K562 (cell line): ENCODE results near the gene SYCE1. TPM values are rescaled to one million over a fixed set of nuclear protein-coding genes. Genes with fewer than 3 reads are reported as not detected.

Experiments used
- ADNP ChIP-seq: fragments of 200-800 bp; sonication (Bioruptor generic); IDR thresholded peaks from 2 replicates; pipeline ENCODE4 v1.6.1; 2016; ENCODE audit warnings: missing genetic modification characterization, missing compliant biosample characterization
- EWSR1 ChIP-seq: fragments of 450-650 bp; IDR thresholded peaks from 2 replicates; pipeline ENCODE4 v1.6.1; 2018; ENCODE audit warnings: borderline replicate concordance, mild to moderate bottlenecking, low read depth, moderate library complexity; ENCODE audit not compliant: partially characterized antibody
- GABPA ChIP-seq: fragments of 200-800 bp; sonication (Bioruptor generic); conservative IDR thresholded peaks from 2 replicates; pipeline ENCODE4 v1.6.1; 2016; ENCODE audit warnings: low read depth, missing genetic modification characterization, missing compliant biosample characterization
- LEF1 ChIP-seq: fragments of 450-650 bp; IDR thresholded peaks from 2 replicates; pipeline ENCODE4 v1.6.1; 2016; ENCODE audit warnings: mild to moderate bottlenecking
- NR1H2 ChIP-seq: sonication (generic); formaldehyde crosslinking; IDR thresholded peaks from 2 replicates; pipeline ENCODE4 v1.4.0; 2020; ENCODE audit warnings: mild to moderate bottlenecking, missing genetic modification reagents
- NR2C2 ChIP-seq, 2 experiments: fragments of 200-800 bp in 1 of 2; sonication (Bioruptor generic) in 1 of 2; sonication (generic) in 1 of 2; formaldehyde crosslinking in 1 of 2; IDR thresholded peaks; 2 replicates each; pipeline versions ENCODE4 v1.6.1 to v1.8.0; 2016 to 2022; ENCODE audit warnings: mild to moderate bottlenecking in 1 of 2, missing compliant biosample characterization in 1 of 2, missing genetic modification characterization in 1 of 2, missing genetic modification reagents in 1 of 2
- OTX1 ChIP-seq: fragments of 450-650 bp; formaldehyde crosslinking; IDR thresholded peaks from 2 replicates; pipeline ENCODE4 v1.4.0; 2022; ENCODE audit warnings: mild to moderate bottlenecking
- TEAD2 ChIP-seq: fragments of 450-650 bp; IDR thresholded peaks from 2 replicates; pipeline ENCODE4 v1.6.1; 2016; ENCODE audit warnings: missing genetic modification characterization, control low read depth, missing compliant biosample characterization
- ZKSCAN8 ChIP-seq: fragments of 200-800 bp; sonication (Bioruptor generic); IDR thresholded peaks from 2 replicates; pipeline ENCODE4 v1.6.1; 2016; ENCODE audit warnings: missing genetic modification characterization, missing compliant biosample characterization
- ZNF124 ChIP-seq: sonication (generic); formaldehyde crosslinking; IDR thresholded peaks from 2 replicates; pipeline ENCODE4 v1.8.1; 2022; ENCODE audit warnings: missing genetic modification reagents
- ZNF253 ChIP-seq: fragments of 250-450 bp; sonication (Bioruptor Pico); conservative IDR thresholded peaks from 2 replicates; pipeline ENCODE4 v1.6.1; 2021; ENCODE audit warnings: mild to moderate bottlenecking
- ZNF77 ChIP-seq: fragments of 250-450 bp; sonication (Bioruptor Pico); IDR thresholded peaks from 2 replicates; pipeline ENCODE4 v1.5.0; 2020
- polyA plus RNA-seq, 8 experiments: library from polyadenylated mRNA; depleted of rRNA in 4 of 8; stranded (reverse) in 5 of 8; unstranded in 3 of 8; fragments of >200 nt; fragmentation: Nextera tagmentation in 2 of 8; fragmentation: Illumina TruSeq in 1 of 8; extraction: Ambion mirVana in 2 of 8; extraction: Trizol in 1 of 8; gene quantifications; 2 replicates each; pipeline versions ENCODE4 v1.2.1 to v1.2.3, GENCODE V29; 2011 to 2014; ENCODE audit warnings: inconsistent platforms in 1 of 8, missing spikeins in 1 of 8
- total RNA-seq, 7 experiments: library from RNA; depleted of rRNA in 6 of 7; stranded (reverse); fragments of >200 nt in 6 of 7; fragmentation: Illumina TruSeq in 2 of 7; extraction: Trizol in 2 of 7; gene quantifications; 2 replicates each; pipeline versions ENCODE4 v1.2.1 to v1.2.3, GENCODE V29; 2011 to 2021; ENCODE audit warnings: low replicate concordance in 1 of 7
- TF ChIP-seq, protein P1 (sequence below), 2 experiments: IDR thresholded peaks; 2 replicates each; pipeline ENCODE4 v1.6.1; 2012; ENCODE audit warnings: improper control_type of control experiment in 2 of 2, low read depth in 2 of 2, low read length in 2 of 2, borderline replicate concordance in 1 of 2
- TF ChIP-seq, protein P2 (sequence below): sonication (generic); formaldehyde crosslinking; IDR thresholded peaks from 2 replicates; pipeline ENCODE4 v1.8.0; 2022; ENCODE audit warnings: missing genetic modification reagents, mild to moderate bottlenecking, borderline replicate concordance

Gene SYCE1
- total and polyA plus RNA-seq, 9 of the 15 experiments (the other 6 are each of a cell fraction or from before 2014, with no cell fraction given), result not detected

DNA sequence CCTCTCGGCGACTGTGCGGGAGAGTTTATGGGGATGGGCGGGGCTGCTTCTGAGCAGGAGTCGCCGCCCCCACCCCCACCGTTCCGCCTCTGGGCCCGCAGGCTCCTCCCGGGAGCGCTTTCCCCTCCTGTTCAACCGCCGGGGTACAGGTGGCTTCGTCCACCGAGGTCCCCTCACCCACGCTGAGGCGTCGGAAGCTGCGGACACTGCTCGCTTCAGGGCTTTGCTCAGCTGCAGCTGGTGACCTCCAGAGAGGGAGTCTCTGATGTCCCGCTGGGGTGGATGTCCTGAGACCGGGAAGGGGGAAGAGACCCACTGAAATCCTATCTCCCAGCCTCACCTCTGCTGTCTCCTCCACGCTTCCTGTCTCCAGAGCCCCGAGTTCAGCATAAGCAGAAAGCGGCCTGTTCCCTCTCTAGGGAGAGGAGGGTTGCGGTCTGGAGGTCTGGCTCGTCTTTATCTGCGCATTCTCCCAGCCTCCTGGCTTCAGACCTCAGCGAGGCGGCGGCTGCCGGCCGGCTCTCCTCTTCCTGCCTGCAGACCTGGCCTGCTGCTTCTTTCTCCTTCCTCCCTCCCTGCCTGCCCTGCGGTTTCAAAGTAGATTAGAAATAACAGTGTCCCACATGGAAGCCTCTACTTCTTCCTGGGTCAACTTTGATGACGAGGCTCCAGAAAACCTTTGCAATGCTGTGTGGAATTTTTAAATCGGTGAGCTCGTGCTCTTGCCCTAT, 36.4 kb downstream of the SYCE1 start (continued):
- TF ChIP-seq, protein P1, sequence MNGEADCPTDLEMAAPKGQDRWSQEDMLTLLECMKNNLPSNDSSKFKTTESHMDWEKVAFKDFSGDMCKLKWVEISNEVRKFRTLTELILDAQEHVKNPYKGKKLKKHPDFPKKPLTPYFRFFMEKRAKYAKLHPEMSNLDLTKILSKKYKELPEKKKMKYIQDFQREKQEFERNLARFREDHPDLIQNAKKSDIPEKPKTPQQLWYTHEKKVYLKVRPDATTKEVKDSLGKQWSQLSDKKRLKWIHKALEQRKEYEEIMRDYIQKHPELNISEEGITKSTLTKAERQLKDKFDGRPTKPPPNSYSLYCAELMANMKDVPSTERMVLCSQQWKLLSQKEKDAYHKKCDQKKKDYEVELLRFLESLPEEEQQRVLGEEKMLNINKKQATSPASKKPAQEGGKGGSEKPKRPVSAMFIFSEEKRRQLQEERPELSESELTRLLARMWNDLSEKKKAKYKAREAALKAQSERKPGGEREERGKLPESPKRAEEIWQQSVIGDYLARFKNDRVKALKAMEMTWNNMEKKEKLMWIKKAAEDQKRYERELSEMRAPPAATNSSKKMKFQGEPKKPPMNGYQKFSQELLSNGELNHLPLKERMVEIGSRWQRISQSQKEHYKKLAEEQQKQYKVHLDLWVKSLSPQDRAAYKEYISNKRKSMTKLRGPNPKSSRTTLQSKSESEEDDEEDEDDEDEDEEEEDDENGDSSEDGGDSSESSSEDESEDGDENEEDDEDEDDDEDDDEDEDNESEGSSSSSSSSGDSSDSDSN (IDR thresholded peaks at IDR 0.05; ENCODE audit: borderline replicate concordance in 1 of 2, low read depth in 2 of 2, low read length in 2 of 2), result peak in 1 of 2 experiments; percentile 59; a peak in 1 of 4 replicates
- no peak for TF ChIP-seq ZKSCAN8 (CRISPR knock-in tag)
- TF ChIP-seq NR1H2 (CRISPR knock-in tag), result no peak
- no peak for TF ChIP-seq EWSR1
- TF ChIP-seq ZNF253 (CRISPR knock-in tag), result no peak
- no peak for TF ChIP-seq ZNF77 (CRISPR knock-in tag)
- TF ChIP-seq LEF1, result no peak
- TF ChIP-seq ADNP (tag), result no peak
- TF ChIP-seq, protein P2, sequence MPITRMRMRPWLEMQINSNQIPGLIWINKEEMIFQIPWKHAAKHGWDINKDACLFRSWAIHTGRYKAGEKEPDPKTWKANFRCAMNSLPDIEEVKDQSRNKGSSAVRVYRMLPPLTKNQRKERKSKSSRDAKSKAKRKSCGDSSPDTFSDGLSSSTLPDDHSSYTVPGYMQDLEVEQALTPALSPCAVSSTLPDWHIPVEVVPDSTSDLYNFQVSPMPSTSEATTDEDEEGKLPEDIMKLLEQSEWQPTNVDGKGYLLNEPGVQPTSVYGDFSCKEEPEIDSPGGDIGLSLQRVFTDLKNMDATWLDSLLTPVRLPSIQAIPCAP, result no peak
- peak; percentile 65 for TF ChIP-seq GABPA
- TF ChIP-seq OTX1 (CRISPR knock-in tag), result no peak
- TF ChIP-seq TEAD2 (tag), result no peak
- TF ChIP-seq NR2C2 (CRISPR knock-in tag; IDR thresholded peaks at IDR 0.05), result no peak
- peak; percentile 35; the same call in 1 of the 2 replicates for TF ChIP-seq NR2C2 (tag; IDR thresholded peaks at IDR 0.05)
- TF ChIP-seq ZNF124, result no peak
